ENCODE results near the gene MYPN.

Gene MYPN

GRCh38 chr10:68108051-68108450 lies 1.2 kb upstream of the MYPN start:
- no peaks in the 10 kb centered on the region for H3K4me1 Mint-ChIP-seq (ENCODE audit: low read depth)
- H3K27ac Mint-ChIP-seq = no peak overlapping the region
- no peaks in the 10 kb centered on the region for H3K36me3 Mint-ChIP-seq
- peaks cover 6% of the 10 kb centered on the region for H3K27me3 Mint-ChIP-seq
- no peaks in the 10 kb centered on the region for H3K9me3 Mint-ChIP-seq (ENCODE audit: low read depth)
- no peak overlapping the region for H3K4me3 Mint-ChIP-seq

GRCh38 chr10:68108653-68109052 lies 635 bp upstream of the MYPN start:
- peaks cover 6% of the 10 kb centered on the region for H3K27me3 Mint-ChIP-seq
- no peaks in the 10 kb centered on the region for H3K9me3 Mint-ChIP-seq (ENCODE audit: low read depth)
- H3K27ac Mint-ChIP-seq = no peak overlapping the region
- no peaks in the 10 kb centered on the region for H3K4me1 Mint-ChIP-seq (ENCODE audit: low read depth)
- no peaks in the 10 kb centered on the region for H3K36me3 Mint-ChIP-seq
- no peak overlapping the region for H3K4me3 Mint-ChIP-seq

GRCh38 chr10:68110027-68110426 lies 739 bp downstream of the MYPN start:
- H3K27ac Mint-ChIP-seq = no peak overlapping the region
- H3K27me3 Mint-ChIP-seq = peaks cover 7% of the 10 kb centered on the region
- H3K36me3 Mint-ChIP-seq = no peaks in the 10 kb centered on the region
- H3K4me3 Mint-ChIP-seq = no peak overlapping the region
- no peaks in the 10 kb centered on the region for H3K4me1 Mint-ChIP-seq (ENCODE audit: low read depth)
- no peaks in the 10 kb centered on the region for H3K9me3 Mint-ChIP-seq (ENCODE audit: low read depth)

GRCh38 chr10:68111584-68111983 lies 2.3 kb downstream of the MYPN start:
- no peaks in the 10 kb centered on the region for H3K4me1 Mint-ChIP-seq (ENCODE audit: low read depth)
- no peak overlapping the region for H3K4me3 Mint-ChIP-seq
- H3K36me3 Mint-ChIP-seq = no peaks in the 10 kb centered on the region
- peaks cover 12% of the 10 kb centered on the region for H3K27me3 Mint-ChIP-seq
- no peak overlapping the region for H3K27ac Mint-ChIP-seq
- H3K9me3 Mint-ChIP-seq (ENCODE audit: low read depth) = no peaks in the 10 kb centered on the region

- no peaks in the 10 kb centered on the region for H3K4me1 Mint-ChIP-seq (ENCODE audit: low read depth)
- H3K9me3 Mint-ChIP-seq (ENCODE audit: low read depth) = no peaks in the 10 kb centered on the region
- H3K36me3 Mint-ChIP-seq = no peaks in the 10 kb centered on the region
- peaks cover 12% of the 10 kb centered on the region for H3K27me3 Mint-ChIP-seq
- H3K27ac Mint-ChIP-seq = no peak overlapping the region
- no peak overlapping the region for H3K4me3 Mint-ChIP-seq
These were observed 3.5 kb downstream of the MYPN start for GRCh38 chr10:68112837-68113236.

GRCh38 chr10:68118657-68119056 lies 9.4 kb downstream of the MYPN start:
- H3K27ac Mint-ChIP-seq = no peak overlapping the region
- H3K9me3 Mint-ChIP-seq (ENCODE audit: low read depth) = no peaks in the 10 kb centered on the region

GRCh38 chr10:68121020-68121743 lies 11.9 kb downstream of the MYPN start:
- H3K4me3 Mint-ChIP-seq = no peak overlapping the region
- H3K4me1 Mint-ChIP-seq (ENCODE audit: low read depth) = no peaks in the 10 kb centered on the region
- peaks cover 5% of the 10 kb centered on the region for H3K27me3 Mint-ChIP-seq
- H3K27ac Mint-ChIP-seq = no peak overlapping the region
- no peaks in the 10 kb centered on the region for H3K36me3 Mint-ChIP-seq
- H3K9me3 Mint-ChIP-seq (ENCODE audit: low read depth) = no peaks in the 10 kb centered on the region

More at GRCh38 chr10:68118657-68119056, 9.4 kb downstream of the MYPN start:
- Mint-ChIP-seq H3K27me3 (peaks cover 11% of the 10 kb centered on the region), H3K4me1 (ENCODE audit: low read depth) (no peaks in the 10 kb centered on the region), H3K4me3 (no peak overlapping the region), H3K36me3 (no peaks in the 10 kb centered on the region)

GRCh38 chr10:68121852-68122251 lies 12.6 kb downstream of the MYPN start:
- Mint-ChIP-seq H3K4me3 (no peak overlapping the region), H3K27me3 (peaks cover 5% of the 10 kb centered on the region)

GRCh38 chr10:68124718-68125117 lies 15.4 kb downstream of the MYPN start:
- no peaks in the 10 kb centered on the region for H3K36me3 Mint-ChIP-seq
- no peak overlapping the region for H3K4me3 Mint-ChIP-seq
- no peaks in the 10 kb centered on the region for H3K4me1 Mint-ChIP-seq (ENCODE audit: low read depth)
- peaks cover 5% of the 10 kb centered on the region for H3K27me3 Mint-ChIP-seq
- H3K27ac Mint-ChIP-seq = no peak overlapping the region
- no peaks in the 10 kb centered on the region for H3K9me3 Mint-ChIP-seq (ENCODE audit: low read depth)

More at GRCh38 chr10:68121852-68122251, 12.6 kb downstream of the MYPN start:
- Mint-ChIP-seq H3K27ac (no peak overlapping the region), H3K9me3 (ENCODE audit: low read depth) (no peaks in the 10 kb centered on the region), H3K4me1 (ENCODE audit: low read depth) (no peaks in the 10 kb centered on the region), H3K36me3 (no peaks in the 10 kb centered on the region)

- no peak overlapping the region for H3K27ac Mint-ChIP-seq
- H3K4me3 Mint-ChIP-seq = no peak overlapping the region
- no peaks in the 10 kb centered on the region for H3K4me1 Mint-ChIP-seq (ENCODE audit: low read depth)
- H3K36me3 Mint-ChIP-seq = no peaks in the 10 kb centered on the region
- peaks cover 2% of the 10 kb centered on the region for H3K27me3 Mint-ChIP-seq
- no peaks in the 10 kb centered on the region for H3K9me3 Mint-ChIP-seq (ENCODE audit: low read depth)
These were observed 16.5 kb downstream of the MYPN start for GRCh38 chr10:68125772-68126171.

GRCh38 chr10:68128015-68128414 lies 18.7 kb downstream of the MYPN start:
- Mint-ChIP-seq H3K36me3 (no peaks in the 10 kb centered on the region), H3K27me3 (no peaks in the 10 kb centered on the region), H3K27ac (no peak overlapping the region), H3K4me1 (ENCODE audit: low read depth) (no peaks in the 10 kb centered on the region), H3K4me3 (no peak overlapping the region), H3K9me3 (ENCODE audit: low read depth) (no peaks in the 10 kb centered on the region)

GRCh38 chr10:68132391-68132790 lies 23.1 kb downstream of the MYPN start:
- no peaks in the 10 kb centered on the region for H3K4me1 Mint-ChIP-seq (ENCODE audit: low read depth)
- H3K36me3 Mint-ChIP-seq = no peaks in the 10 kb centered on the region
- no peak overlapping the region for H3K4me3 Mint-ChIP-seq
- no peaks in the 10 kb centered on the region for H3K27me3 Mint-ChIP-seq
- no peak overlapping the region for H3K27ac Mint-ChIP-seq
- no peaks in the 10 kb centered on the region for H3K9me3 Mint-ChIP-seq (ENCODE audit: low read depth)

- Mint-ChIP-seq H3K4me3 (no peak overlapping the region), H3K9me3 (ENCODE audit: low read depth) (no peaks in the 10 kb centered on the region), H3K27me3 (no peaks in the 10 kb centered on the region), H3K4me1 (ENCODE audit: low read depth) (no peaks in the 10 kb centered on the region), H3K36me3 (no peaks in the 10 kb centered on the region), H3K27ac (no peak overlapping the region)
These were observed 24.2 kb downstream of the MYPN start for GRCh38 chr10:68133523-68133922.

GRCh38 chr10:68135362-68135761 lies 26.1 kb downstream of the MYPN start:
- Mint-ChIP-seq H3K27me3 (no peaks in the 10 kb centered on the region), H3K36me3 (no peaks in the 10 kb centered on the region), H3K4me1 (ENCODE audit: low read depth) (no peaks in the 10 kb centered on the region), H3K9me3 (ENCODE audit: low read depth) (no peaks in the 10 kb centered on the region), H3K4me3 (no peak overlapping the region), H3K27ac (no peak overlapping the region)

GRCh38 chr10:68135922-68136792 lies 26.9 kb downstream of the MYPN start:
- Mint-ChIP-seq H3K36me3 (no peaks in the 10 kb centered on the region), H3K9me3 (ENCODE audit: low read depth) (no peaks in the 10 kb centered on the region), H3K27me3 (no peaks in the 10 kb centered on the region), H3K27ac (no peak overlapping the region), H3K4me1 (ENCODE audit: low read depth) (no peaks in the 10 kb centered on the region), H3K4me3 (no peak overlapping the region)

Data from activated naive CD8-positive, alpha-beta T cell (primary cell).